Right renal cortex interstitium (tissue), 3 donors: ENCODE results near the gene AEN. TPM values are rescaled to one million over a fixed set of nuclear protein-coding genes. Genes with fewer than 3 reads are reported as not detected.
"Not testable (repeated sequence)": the region's sequence is repeated elsewhere in the genome, so short reads cannot be mapped to it uniquely, and the experiment has no call there.

Source experiments
- DNase-seq, 3 donors: peaks; one replicate each; pipeline ENCODE4 v3.0.0-alpha.2; 2013; ENCODE audit warnings: low read depth in 3 of 3, low spot score in 2 of 3
- polyA plus RNA-seq, 3 donors: library from polyadenylated mRNA; unstranded; fragments of 120-200 nt; gene quantifications; one replicate each; pipeline ENCODE4 v1.2.1, GENCODE V29; 2013; ENCODE audit not compliant: insufficient read length in 3 of 3

AEN gene
- polyA plus RNA-seq, 3 donors: 5.8 to 6.3 (median 6.1) TPM

- no peak for DNase-seq
Measured at GRCh38 chr15:88630798-88631463, 9.8 kb downstream of the AEN start.

DNA sequence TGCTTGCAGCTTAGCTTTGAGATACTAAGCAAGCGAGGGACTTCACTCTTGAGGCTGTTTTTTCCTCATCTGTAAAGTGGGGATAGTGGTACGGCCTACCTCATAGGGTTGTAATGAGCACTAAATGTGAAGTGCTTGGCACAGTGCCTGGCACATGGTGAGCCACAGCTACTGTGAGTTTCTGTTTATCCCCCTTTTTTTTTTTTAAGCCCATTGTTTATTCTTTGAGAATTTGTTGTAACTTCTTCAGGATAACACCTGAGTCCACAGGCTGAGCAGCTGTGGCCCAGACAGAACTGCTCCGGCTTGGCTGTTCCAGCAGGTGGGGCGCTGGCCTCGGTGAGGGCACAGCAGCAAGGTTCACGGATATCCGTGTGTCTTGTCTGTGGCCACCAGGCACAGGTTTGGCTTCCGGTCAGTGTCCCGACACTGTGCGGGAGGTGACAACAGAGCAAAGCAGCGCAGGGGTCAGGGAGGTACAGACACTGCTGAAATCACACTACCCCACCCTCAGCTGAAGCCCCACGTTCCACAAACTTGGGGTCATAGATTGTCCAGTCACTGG, 10.4 kb downstream of the AEN start:
- DNase-seq: no peak

DNA sequence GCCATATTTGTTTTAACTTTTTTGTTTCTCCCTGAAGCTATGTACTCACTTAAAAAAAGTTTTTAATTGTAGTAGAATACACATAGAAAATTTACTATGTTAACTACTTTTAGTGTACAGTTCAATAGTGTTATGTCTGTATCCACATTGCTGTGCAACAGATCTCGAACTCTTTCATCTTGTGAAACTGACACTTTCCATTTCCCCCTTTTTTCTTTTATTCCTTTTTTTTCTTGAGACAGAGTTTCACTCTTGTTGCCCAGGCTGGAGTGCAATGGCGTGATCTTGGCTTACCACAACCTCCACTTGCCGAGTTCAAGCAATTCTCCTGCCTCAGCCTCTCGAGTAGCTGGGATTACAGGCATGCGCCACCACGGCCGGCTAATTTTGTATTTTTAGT, 11.7 kb downstream of the AEN start:
- DNase-seq: not testable (repeated sequence)

DNA sequence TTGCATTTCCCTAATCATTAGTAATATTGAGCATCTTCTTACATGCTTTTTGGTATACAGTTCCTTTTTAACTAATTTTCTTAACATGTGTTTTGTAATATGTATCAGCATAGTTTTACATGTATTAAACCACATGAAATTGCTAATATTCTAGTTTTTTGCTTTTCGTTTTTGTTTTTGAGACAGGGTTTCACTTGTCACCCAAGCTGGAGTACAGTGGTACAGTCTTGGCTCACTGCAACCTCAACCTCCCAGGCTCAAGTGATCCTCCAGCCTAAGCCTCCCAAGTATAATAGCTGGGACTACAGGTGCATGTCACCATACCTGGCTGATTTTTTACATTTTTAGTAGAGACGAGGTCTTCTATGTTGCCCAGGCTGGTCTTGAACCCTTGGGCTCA, 13.3 kb downstream of the AEN start:
- DNase-seq: no peak

DNA sequence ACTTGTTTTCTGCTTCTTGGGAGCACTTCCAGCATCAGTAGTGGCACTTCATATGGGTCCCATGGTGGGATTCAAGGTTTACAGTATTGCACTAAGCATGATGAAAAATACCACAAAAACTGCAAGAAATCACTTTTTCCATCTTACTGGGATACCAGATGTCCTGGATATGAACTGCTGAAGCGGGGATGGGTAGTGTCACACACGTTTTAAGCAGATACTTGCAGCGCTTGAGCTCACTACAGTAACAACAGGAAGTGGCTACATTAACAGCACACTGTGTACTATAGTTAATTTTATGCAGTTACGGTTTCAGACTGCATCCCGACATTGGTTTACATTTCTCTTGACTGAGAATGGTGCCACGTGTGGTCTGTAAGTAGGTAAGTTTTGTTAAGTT, 14.2 kb downstream of the AEN start:
- DNase-seq: no peak

DNA sequence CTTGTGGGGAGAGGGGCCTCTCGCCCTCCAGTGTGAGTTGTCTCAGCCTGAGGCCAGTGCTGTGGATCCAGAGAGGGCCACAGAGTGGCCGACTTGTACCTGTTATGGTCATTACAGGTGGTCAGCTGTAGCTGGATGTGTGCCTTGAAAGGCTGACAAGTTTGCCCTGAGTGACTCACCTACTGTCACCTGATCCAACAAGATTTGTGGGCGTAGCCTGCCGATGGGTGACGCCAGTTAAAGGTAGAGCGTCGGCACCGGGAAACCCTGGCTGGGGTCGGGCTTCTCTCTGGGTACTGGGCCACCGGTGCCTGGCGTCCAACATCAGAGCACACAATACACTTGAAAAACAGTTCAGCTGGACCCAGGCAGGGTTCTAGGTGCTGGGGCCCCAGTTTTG, 14.9 kb downstream of the AEN start:
- DNase-seq: no peak

GRCh38 chr15:88636654-88637053, 15.5 kb downstream of the AEN start:
- no peak for DNase-seq

DNA sequence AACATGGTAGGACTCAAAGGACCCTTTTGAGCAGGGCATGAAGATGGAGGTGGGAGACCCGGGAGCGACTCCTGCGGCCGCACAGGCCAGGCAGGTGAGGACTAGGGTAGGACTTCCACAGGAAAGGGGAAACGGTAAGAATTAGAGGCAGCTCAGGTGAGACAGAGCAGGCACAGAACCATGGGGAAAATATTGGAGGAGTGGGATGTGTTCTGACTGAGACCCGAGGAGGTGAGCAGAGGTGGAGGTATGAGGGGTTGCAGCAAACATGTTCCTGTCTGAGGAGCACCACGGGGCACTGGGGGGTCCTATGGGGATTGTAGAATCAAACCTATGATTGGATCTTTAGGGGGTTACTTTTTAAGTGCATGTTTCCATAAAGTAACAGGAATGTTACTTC, 16.3 kb downstream of the AEN start:
- DNase-seq: no peak

DNA sequence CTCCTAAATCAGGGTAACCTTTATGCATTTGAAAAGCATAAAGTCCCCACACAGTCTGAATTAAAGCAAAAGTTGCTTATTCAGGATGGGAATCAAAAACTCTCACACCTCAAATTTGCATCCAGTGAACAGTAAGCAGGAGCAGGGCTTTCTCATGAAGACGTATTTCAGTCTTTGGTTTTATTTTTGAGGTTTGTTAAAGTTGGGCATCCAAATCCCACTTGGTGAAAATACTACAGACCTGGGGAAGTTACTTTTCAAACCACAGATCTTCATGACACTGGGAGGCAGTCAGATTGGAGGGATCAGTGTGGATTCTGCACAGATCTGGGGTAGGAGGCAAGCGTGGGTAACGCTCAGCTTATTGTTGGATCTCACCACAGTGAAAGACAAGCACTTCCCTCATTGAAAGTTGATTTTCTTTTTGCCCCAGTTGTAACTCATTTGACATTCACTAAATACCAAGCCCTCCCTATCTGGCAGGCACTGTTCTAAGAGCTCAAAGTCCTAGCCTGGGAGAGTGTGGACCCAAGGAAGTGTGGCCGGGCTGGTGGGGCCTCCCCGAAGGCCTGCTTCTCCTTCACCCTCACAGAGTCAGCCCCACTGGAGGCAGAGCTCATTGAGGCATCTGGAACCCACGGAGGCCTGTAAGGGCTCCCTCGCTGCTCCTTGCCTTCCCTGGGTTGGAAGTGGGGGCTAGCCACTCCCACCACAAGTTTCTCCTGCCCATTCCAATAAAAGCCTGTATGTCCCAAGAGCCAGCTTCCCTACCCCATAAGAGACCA, 16.9 kb downstream of the AEN start:
- DNase-seq: no peak

GRCh38 chr15:88638626-88639372, 17.7 kb downstream of the AEN start, which contains the start of gene ISG20:
TSS of gene ISG20 (plus strand) at chr15:88639016. CDS start at chr15:88639367, 351 bp downstream.
- no peak for DNase-seq

DNA sequence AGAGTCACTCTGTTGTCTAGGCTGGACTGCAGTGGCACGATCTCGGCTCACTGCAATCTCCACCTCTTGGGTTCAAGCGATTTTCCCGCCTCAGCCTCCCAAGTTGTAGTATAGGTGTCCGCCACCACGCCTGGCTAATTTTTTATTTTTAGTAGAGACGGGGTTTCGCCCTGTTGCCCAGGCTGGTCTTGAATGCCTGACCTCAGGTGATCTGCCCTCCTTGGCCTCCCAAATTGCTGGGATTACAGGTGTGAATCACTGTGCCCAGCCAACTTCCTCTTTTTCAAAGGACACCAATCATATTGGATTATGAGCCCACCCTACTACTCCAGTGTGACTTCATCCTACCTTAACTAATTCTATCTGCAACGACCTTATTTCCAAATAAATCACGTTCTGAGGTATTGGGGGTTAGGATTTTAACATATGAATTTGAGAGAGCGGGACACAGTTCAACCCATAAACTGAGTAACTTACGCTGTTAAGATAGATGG, 20.9 kb downstream of the AEN start:
- no peak for DNase-seq

- DNase-seq: not testable (repeated sequence)
Measured at GRCh38 chr15:88642514-88642913, 21.4 kb downstream of the AEN start.

GRCh38 chr15:88644741-88645140, 23.6 kb downstream of the AEN start:
- no peak for DNase-seq

DNA sequence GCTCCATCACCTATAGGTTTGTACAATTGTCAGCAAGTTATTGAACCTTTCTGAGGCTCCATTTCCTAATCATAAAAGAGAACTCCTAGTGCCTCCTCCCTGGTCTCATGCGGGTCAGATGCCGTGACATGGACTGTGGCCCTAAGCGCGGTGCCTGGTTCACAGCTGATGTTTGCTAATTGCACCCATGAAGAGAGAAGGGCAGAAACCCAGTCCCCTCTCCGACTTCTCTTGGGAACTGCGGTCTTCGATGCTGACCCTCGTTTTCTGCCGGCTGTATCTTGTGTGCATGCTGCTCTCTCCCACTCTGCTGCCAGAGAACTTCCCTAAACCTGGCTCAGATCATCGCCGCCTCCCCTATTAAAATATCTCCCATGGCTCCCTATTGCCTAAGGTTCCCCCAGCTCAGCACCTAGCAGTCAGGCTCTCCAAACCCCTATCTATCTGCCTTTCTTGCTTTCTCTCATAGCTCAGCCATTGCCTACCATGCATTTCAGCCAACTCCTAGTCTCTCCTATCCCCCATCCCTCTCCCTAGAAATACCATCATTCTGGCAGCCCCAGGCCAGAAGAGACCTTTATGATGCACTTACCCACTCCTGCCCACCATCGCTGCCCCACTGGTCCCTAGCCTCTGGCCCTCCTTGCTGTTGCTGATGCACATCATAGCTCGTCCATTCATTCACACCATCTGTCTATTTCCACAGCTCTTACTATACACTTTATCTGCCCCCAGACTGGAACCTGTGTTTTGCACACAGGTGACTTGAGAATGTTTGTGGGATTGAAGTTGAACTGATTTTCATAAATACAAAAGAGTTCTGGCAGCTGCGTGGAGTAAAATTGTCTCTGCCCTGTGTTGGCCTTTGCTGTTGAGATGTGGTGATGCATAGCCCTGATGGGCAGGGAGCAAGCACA, 24.3 kb downstream of the AEN start:
- no peak for DNase-seq

DNA sequence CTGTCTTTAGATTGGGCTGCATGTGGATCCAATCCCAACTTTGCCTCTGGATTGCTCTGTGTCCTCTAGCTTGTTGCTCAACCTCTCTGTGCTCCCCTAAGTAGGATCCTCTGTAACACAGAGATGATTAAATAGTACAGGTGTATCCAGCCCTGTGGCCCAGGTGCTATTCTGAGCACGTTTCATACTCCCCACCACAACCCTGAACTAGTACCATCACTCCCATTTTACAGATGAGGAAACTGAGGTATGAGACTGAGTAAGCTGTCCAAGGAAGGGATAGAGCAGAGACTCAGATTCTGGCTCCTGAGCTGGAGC, 24.9 kb downstream of the AEN start:
- DNase-seq: no peak

GRCh38 chr15:88646951-88647350, 25.8 kb downstream of the AEN start:
- DNase-seq: no peak

GRCh38 chr15:88647351-88648105, 26.4 kb downstream of the AEN start:
- no peak for DNase-seq

DNA sequence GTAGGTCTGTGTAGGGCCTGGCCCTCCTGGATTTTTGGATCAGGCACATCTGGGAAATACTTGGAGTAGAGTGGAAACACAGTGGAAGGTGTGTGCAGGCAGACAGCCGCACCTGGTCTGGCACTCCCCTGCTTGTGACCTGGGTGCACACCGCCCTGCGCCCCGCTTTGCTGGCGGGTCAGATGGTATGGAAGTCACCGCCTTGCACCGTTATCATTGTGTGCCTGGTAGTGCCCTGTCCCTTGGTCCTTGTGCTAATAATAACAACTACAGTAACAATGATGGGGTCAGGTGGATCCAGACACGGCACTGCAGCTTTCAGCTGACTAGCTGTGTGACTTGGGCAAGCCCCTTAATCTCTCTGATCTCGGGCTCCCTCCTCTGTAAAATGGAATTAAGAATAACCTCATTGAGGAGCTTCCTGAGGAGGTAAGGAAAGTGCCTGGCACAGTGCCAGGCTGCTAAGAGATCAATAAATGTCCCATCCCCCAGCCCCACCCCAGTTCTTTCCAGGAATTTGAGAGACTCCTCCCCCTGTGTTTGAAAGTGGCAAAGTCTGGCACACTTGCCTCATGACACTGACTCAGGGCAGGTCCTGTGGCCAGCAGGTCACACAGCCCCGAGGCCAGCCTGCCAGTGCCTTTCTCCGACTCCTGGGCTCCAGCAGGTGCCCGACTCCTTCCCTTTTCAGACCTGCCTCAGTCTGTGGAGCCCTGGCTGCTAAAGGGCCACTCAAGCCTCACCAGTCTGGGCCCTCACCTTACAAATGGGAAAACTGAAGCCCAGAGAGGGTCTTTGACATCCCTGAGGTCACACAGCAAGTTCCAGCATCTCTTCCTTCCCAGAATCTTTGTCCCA, 27.4 kb downstream of the AEN start:
- DNase-seq: no peak
